ENCODE data around the gene LCAT. TPM values are rescaled to one million over a fixed set of nuclear protein-coding genes. Genes with fewer than 3 reads are reported as not detected.

The LCAT gene
- total and polyA plus RNA-seq, 8 donors, result 23.9 to 37.6 (median 31.5) TPM

- no peak for ATAC-seq
- H3K4me3 ChIP-seq, result no peak overlapping the region
- no peaks in the 10 kb centered on the region for H3K27me3 ChIP-seq
- H3K4me1 ChIP-seq, result no peaks in the 10 kb centered on the region
- H3K36me3 ChIP-seq, result peaks cover 0 to 39% of the 10 kb centered on the region in 2 donors
- TF ChIP-seq CTCF (IDR thresholded peaks at IDR 0.05), result no peak
- no peak for DNase-seq
- intact Hi-C loops (cut with DNase I), result no loop called here
- H3K9me3 ChIP-seq, result no peaks in the 10 kb centered on the region
- no peak overlapping the region for H3K27ac ChIP-seq
Observed at GRCh38 chr16:67909056-67909742, 34.7 kb downstream of the LCAT start.

- H3K27ac ChIP-seq, result no peak overlapping the region
- H3K9me3 ChIP-seq, result no peaks in the 10 kb centered on the region
- peaks cover 0 to 5% of the 10 kb centered on the region in 2 donors for H3K4me1 ChIP-seq
- TF ChIP-seq CTCF (IDR thresholded peaks at IDR 0.05), result no peak
- no peak overlapping the region for H3K4me3 ChIP-seq
- H3K27me3 ChIP-seq, result no peaks in the 10 kb centered on the region
- ATAC-seq (no peak), DNase-seq (no peak)
- peaks cover 0 to 48% of the 10 kb centered on the region in 2 donors for H3K36me3 ChIP-seq
- intact Hi-C loops (cut with DNase I), result no loop called here
Observed at GRCh38 chr16:67907397-67908180, 36.3 kb downstream of the LCAT start.

GRCh38 chr16:67902831-67903230 lies 41.1 kb downstream of the LCAT start:
- intact Hi-C loops (cut with DNase I), result no loop called here

GRCh38 chr16:67901734-67902133 lies 42.2 kb downstream of the LCAT start:
- Histone ChIP-seq H3K9me3 (no peaks in the 10 kb centered on the region), H3K36me3 (peaks cover 0 to 14% of the 10 kb centered on the region in 2 donors), H3K4me3 (no peak overlapping the region), H3K27me3 (no peaks in the 10 kb centered on the region), H3K27ac (no peak overlapping the region), H3K4me1 (peaks cover 0 to 23% of the 10 kb centered on the region in 2 donors)
- no peak for DNase-seq
- no peak for TF ChIP-seq CTCF (IDR thresholded peaks at IDR 0.05)
- intact Hi-C loops (cut with DNase I), result no loop called here
- no peak for ATAC-seq

More at GRCh38 chr16:67902831-67903230, 41.1 kb downstream of the LCAT start:
- Histone ChIP-seq H3K27me3 (no peaks in the 10 kb centered on the region), H3K4me1 (peaks cover 0 to 14% of the 10 kb centered on the region in 2 donors), H3K36me3 (peaks cover 0 to 14% of the 10 kb centered on the region in 2 donors), H3K4me3 (no peak overlapping the region), H3K27ac (peak overlapping the region in 1 of 2 donors; percentile 13), H3K9me3 (no peaks in the 10 kb centered on the region)
- DNase-seq (no peak), ATAC-seq (no peak)
- no peak for TF ChIP-seq CTCF (IDR thresholded peaks at IDR 0.05)

GRCh38 chr16:67897231-67897630 lies 46.7 kb downstream of the LCAT start:
- Histone ChIP-seq H3K4me1 (peaks cover 6 to 57% of the 10 kb centered on the region in 2 donors), H3K4me3 (no peak overlapping the region), H3K36me3 (peaks cover 0 to 6% of the 10 kb centered on the region in 2 donors), H3K27ac (peak overlapping the region in 1 of 2 donors; percentile 41), H3K9me3 (no peaks in the 10 kb centered on the region), H3K27me3 (no peaks in the 10 kb centered on the region)
- intact Hi-C loops (cut with DNase I), result no loop called here
- ATAC-seq (peak; percentile 9), DNase-seq (no peak)
- TF ChIP-seq CTCF (IDR thresholded peaks at IDR 0.05), result no peak

Measured in left lung (tissue), 10 donors.